Measurements from ENCODE around the gene GPR18. TPM values are rescaled to one million over a fixed set of nuclear protein-coding genes. Genes with fewer than 3 reads are reported as not detected.

The GPR18 gene
- total RNA-seq, 1 experiment from 2014 or later, result not detected

- TF ChIP-seq CTCF (conservative IDR thresholded peaks at IDR 0.05) (no peak), EZH2 (IDR thresholded peaks at IDR 0.05; ENCODE audit: low read depth) (no peak)
- no peaks in the 10 kb centered on the region for H3K4me1 ChIP-seq (replicated peaks; ENCODE audit: insufficient read depth)
- no peaks in the 10 kb centered on the region for H3K9me2 ChIP-seq (ENCODE audit: insufficient read depth)
- no peak overlapping the region for H3K4me2 ChIP-seq
- intact Hi-C loops (cut with micrococcal nuclease; ENCODE audit: unreplicated experiment), result no loop called here
- no peaks in the 10 kb centered on the region for H3K27me3 ChIP-seq (ENCODE audit: insufficient read depth, low read depth)
- BruUV-seq (replicated peaks), result no TSS peak
- H3K4me3 ChIP-seq, result no peak overlapping the region
- peaks cover 35% of the 10 kb centered on the region for H4K20me1 ChIP-seq (ENCODE audit: insufficient read depth)
- H3F3A ChIP-seq (ENCODE audit: insufficient read depth, low read depth), result peaks cover 6% of the 10 kb centered on the region
- DNase-seq, result no peak
- POLR2A ChIA-PET (ENCODE audit: unreplicated experiment), result no interaction called here
- H3K36me3 ChIP-seq (ENCODE audit: low read depth), result peaks cover 15% of the 10 kb centered on the region; the same call in 1 of the 2 replicates
- no peak overlapping the region for H2AFZ ChIP-seq
- H3K27ac ChIP-seq, result no peak overlapping the region
- H3K9me3 ChIP-seq (ENCODE audit: insufficient read depth, low read depth), result no peaks in the 10 kb centered on the region
- CTCF ChIA-PET, result no interaction called here
- peaks cover 17% of the 10 kb centered on the region for H3K79me2 ChIP-seq (ENCODE audit: low read depth)
These were observed 37.5 kb upstream of the GPR18 start for GRCh38 chr13:99295488-99296252.

GRCh38 chr13:99294958-99295357, 36.8 kb upstream of the GPR18 start:
- H3K27ac ChIP-seq, result no peak overlapping the region
- no peak for DNase-seq
- POLR2A ChIA-PET (ENCODE audit: unreplicated experiment), result no interaction called here
- CTCF ChIA-PET, result no interaction called here
- no peaks in the 10 kb centered on the region for H3K9me2 ChIP-seq (ENCODE audit: insufficient read depth)
- no peaks in the 10 kb centered on the region for H3K9me3 ChIP-seq (ENCODE audit: insufficient read depth, low read depth)
- H2AFZ ChIP-seq, result no peak overlapping the region
- TF ChIP-seq CTCF (conservative IDR thresholded peaks at IDR 0.05), result no peak
- TF ChIP-seq EZH2 (IDR thresholded peaks at IDR 0.05; ENCODE audit: low read depth), result no peak
- peaks cover 28% of the 10 kb centered on the region for H4K20me1 ChIP-seq (ENCODE audit: insufficient read depth)
- H3K4me1 ChIP-seq (replicated peaks; ENCODE audit: insufficient read depth), result no peaks in the 10 kb centered on the region
- no peak overlapping the region for H3K4me3 ChIP-seq
- H3K27me3 ChIP-seq (ENCODE audit: insufficient read depth, low read depth), result no peaks in the 10 kb centered on the region
- no peak overlapping the region for H3K4me2 ChIP-seq
- intact Hi-C loops (cut with micrococcal nuclease; ENCODE audit: unreplicated experiment), result no loop called here
- H3K79me2 ChIP-seq (ENCODE audit: low read depth), result peaks cover 19% of the 10 kb centered on the region
- H3K36me3 ChIP-seq (ENCODE audit: low read depth), result peaks cover 15% of the 10 kb centered on the region; the same call in 1 of the 2 replicates
- BruUV-seq (replicated peaks), result no TSS peak
- peaks cover 6% of the 10 kb centered on the region for H3F3A ChIP-seq (ENCODE audit: insufficient read depth, low read depth)

GRCh38 chr13:99294198-99294597, 36.0 kb upstream of the GPR18 start:
- Histone ChIP-seq H3K79me2 (ENCODE audit: low read depth) (peaks cover 19% of the 10 kb centered on the region), H3K27ac (no peak overlapping the region), H3K36me3 (ENCODE audit: low read depth) (peaks cover 15% of the 10 kb centered on the region; the same call in 1 of the 2 replicates), H3K4me2 (no peak overlapping the region), H3K9me2 (ENCODE audit: insufficient read depth) (no peaks in the 10 kb centered on the region), H3K27me3 (ENCODE audit: insufficient read depth, low read depth) (no peaks in the 10 kb centered on the region), H2AFZ (no peak overlapping the region), H4K20me1 (ENCODE audit: insufficient read depth) (peaks cover 25% of the 10 kb centered on the region), H3K9me3 (ENCODE audit: insufficient read depth, low read depth) (no peaks in the 10 kb centered on the region), H3K4me1 (replicated peaks; ENCODE audit: insufficient read depth) (0 out of 2 replicates have a peak, but pooled peaks cover 2% of the 10 kb centered on the region), H3K4me3 (no peak overlapping the region), H3F3A (ENCODE audit: insufficient read depth, low read depth) (peaks cover 6% of the 10 kb centered on the region)
- intact Hi-C loops (cut with micrococcal nuclease; ENCODE audit: unreplicated experiment), result no loop called here
- no TSS peak for BruUV-seq (replicated peaks)
- DNase-seq, result no peak
- TF ChIP-seq EZH2 (IDR thresholded peaks at IDR 0.05; ENCODE audit: low read depth) (no peak), CTCF (conservative IDR thresholded peaks at IDR 0.05) (no peak)
- POLR2A ChIA-PET (ENCODE audit: unreplicated experiment), result no interaction called here
- CTCF ChIA-PET, result no interaction called here

Data from PC-9 (cell line).